ENCODE data around the gene GP9.
"Not testable (repeated sequence)": the region's sequence is repeated elsewhere in the genome, so short reads cannot be mapped to it uniquely, and the experiment has no call there.

The GP9 gene

DNA sequence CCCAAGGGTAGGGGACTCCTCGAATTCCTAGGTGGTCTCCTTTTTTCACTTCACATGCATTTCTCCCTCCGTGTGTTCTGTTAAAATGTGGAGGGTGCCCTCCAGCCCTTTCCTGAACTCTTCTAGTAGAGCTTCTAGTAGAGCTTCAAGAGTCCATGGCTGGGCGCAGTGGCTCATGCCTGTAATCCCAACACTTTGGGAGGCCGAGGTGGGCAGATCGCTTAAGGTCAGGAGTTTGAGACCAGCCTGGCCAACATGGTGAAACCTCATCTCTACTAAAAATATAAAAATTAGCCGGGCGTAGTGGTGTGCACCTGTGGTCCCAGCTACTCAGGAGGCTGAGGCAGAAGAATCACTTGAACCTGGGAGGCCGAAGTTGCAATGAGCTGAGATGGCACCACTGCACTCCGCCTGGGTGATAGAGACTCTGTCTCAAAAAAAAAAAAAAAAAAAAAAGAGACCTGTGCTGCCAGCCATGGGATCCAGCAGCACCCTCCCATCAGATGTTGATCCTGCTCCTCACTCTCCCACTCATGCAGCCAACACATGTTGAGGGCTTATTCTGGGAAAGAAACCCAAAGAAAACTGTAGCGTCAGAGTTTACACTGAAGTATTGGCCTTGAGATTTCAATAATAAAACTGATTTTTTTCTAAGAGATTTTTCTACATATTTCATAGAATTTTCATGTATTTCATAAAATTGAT lies 50.6 kb downstream of the GP9 start:
- not testable (repeated sequence) for DNase-seq (ENCODE audit: low read depth, low spot score)
